DMS79 (cell line): Measurements from ENCODE around the gene PTPRT.

Experiments
- DNase-seq: peaks from one replicate; lab custom pipeline; 2025; lab: John Stamatoyannopoulos, UW

PTPRT gene

GRCh38 chr20:42191140-42191860 lies 998.4 kb downstream of the PTPRT start:
- DNase-seq: no peak

- DNase-seq: no peak
Observed at GRCh38 chr20:42190084-42190483, 999.6 kb downstream of the PTPRT start.

- DNase-seq: no peak
Observed at GRCh38 chr20:42186337-42186736, 1003.4 kb downstream of the PTPRT start.

- no peak for DNase-seq
Observed at GRCh38 chr20:42183147-42183546, 1006.6 kb downstream of the PTPRT start.

- DNase-seq: no peak
Observed at GRCh38 chr20:42181064-42181463, 1008.6 kb downstream of the PTPRT start.

GRCh38 chr20:42179768-42180167 lies 1009.9 kb downstream of the PTPRT start:
- DNase-seq: no peak

- DNase-seq: no peak
Observed at GRCh38 chr20:42173440-42173839, 1016.3 kb downstream of the PTPRT start.

GRCh38 chr20:42164121-42164890 lies 1025.4 kb downstream of the PTPRT start:
- no peak for DNase-seq

- no peak for DNase-seq
Observed at GRCh38 chr20:42161228-42161829, 1028.4 kb downstream of the PTPRT start.

GRCh38 chr20:42159808-42160207 lies 1029.9 kb downstream of the PTPRT start:
- no peak for DNase-seq

GRCh38 chr20:42158272-42158671 lies 1031.4 kb downstream of the PTPRT start:
- DNase-seq: no peak

GRCh38 chr20:42155586-42155985 lies 1034.1 kb downstream of the PTPRT start:
- no peak for DNase-seq

- no peak for DNase-seq
Observed at GRCh38 chr20:42152575-42152974, 1037.1 kb downstream of the PTPRT start.

GRCh38 chr20:42150230-42150629 lies 1039.5 kb downstream of the PTPRT start:
- DNase-seq: no peak

GRCh38 chr20:42138729-42139128 lies 1051.0 kb downstream of the PTPRT start:
- no peak for DNase-seq

GRCh38 chr20:42134265-42135098 lies 1055.2 kb downstream of the PTPRT start:
- DNase-seq: no peak

GRCh38 chr20:42130810-42131596 lies 1058.7 kb downstream of the PTPRT start:
- DNase-seq: no peak

- no peak for DNase-seq
Observed at GRCh38 chr20:42125426-42125825, 1064.3 kb downstream of the PTPRT start.

- DNase-seq: no peak
Observed at GRCh38 chr20:42123981-42124473, 1065.7 kb downstream of the PTPRT start.

GRCh38 chr20:42118409-42119125 lies 1071.1 kb downstream of the PTPRT start:
- no peak for DNase-seq
